NCI-H1092 treated with DMSO at 0.1 percent for 48 hours (cell line): ENCODE data around the gene IL1R2.

Source experiments
- DNase-seq: peaks from one replicate; lab custom pipeline; 2025; lab: John Stamatoyannopoulos, UW

Gene IL1R2, protein sequence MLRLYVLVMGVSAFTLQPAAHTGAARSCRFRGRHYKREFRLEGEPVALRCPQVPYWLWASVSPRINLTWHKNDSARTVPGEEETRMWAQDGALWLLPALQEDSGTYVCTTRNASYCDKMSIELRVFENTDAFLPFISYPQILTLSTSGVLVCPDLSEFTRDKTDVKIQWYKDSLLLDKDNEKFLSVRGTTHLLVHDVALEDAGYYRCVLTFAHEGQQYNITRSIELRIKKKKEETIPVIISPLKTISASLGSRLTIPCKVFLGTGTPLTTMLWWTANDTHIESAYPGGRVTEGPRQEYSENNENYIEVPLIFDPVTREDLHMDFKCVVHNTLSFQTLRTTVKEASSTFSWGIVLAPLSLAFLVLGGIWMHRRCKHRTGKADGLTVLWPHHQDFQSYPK

DNA sequence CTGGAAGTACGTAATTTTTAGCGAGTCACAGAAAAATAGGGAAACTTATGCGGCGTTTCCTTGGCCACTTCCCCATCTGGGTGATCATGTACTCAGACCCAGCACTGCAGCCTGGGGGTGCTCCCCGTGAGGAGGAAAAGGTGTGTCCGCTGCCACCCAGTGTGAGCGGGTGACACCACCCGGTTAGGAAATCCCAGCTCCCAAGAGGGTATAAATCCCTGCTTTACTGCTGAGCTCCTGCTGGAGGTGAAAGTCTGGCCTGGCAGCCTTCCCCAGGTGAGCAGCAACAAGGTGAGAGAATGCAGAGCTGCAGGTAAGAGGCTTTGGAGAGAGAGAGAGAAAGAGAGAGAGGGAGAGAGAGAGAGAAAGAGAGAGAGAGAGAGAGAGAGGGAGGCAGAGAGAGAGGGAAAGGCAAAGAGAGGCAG lies at the start of gene IL1R2:
IL1R2 (plus strand) TSS at position 240 of the 425 bp plus-strand sequence. CDS start 16,616 bp downstream, outside the sequence.
- no peak for DNase-seq

DNA sequence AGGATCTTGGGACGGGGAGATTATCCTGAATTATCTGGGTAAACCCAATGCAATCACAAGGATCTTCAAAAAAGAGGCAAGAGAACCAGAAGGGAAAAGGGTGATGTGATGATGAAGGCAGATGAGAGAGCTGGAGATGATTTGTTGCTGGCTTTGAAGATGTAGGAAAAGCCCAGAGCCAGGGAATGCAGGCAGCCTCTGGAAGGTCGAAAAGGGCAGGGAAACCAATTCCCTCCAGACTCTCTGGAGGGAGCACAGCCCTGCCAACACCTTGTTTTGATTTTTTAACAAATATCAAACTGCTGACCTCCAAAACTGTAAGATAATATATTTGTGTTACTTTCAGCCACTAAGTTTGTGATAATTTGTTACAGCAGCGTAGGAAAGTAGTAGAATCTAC lies 48.9 kb upstream of the IL1R2 start:
- no peak for DNase-seq

GRCh38 chr2:101946372-101947039 lies 45.3 kb upstream of the IL1R2 start:
- no peak for DNase-seq

DNA sequence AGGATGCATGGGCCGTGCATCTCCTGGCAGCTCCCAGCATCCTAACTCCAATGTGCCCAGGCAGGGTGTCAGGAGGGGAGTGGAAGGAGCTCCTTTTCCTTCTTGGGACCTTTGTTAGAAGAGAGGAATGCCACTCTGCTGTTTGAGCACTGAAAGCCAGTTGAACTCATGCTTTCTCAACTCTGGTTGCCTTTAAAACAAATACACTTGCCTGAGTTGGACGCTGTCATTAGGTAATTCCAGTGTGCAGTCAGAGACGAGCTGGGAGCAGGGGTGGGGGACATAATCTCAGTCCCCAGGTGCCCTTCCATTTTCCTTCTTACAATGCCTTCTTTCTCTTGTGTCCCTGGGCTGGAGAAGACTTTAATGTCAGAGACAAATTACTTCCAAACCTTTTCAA lies 44.4 kb upstream of the IL1R2 start:
- no peak for DNase-seq

- DNase-seq, result no peak
Measured at GRCh38 chr2:101948625-101949155, 43.1 kb upstream of the IL1R2 start.

GRCh38 chr2:101949304-101949703 lies 42.5 kb upstream of the IL1R2 start:
- no peak for DNase-seq

- no peak for DNase-seq
Measured at GRCh38 chr2:101951296-101951695, 40.5 kb upstream of the IL1R2 start.

DNA sequence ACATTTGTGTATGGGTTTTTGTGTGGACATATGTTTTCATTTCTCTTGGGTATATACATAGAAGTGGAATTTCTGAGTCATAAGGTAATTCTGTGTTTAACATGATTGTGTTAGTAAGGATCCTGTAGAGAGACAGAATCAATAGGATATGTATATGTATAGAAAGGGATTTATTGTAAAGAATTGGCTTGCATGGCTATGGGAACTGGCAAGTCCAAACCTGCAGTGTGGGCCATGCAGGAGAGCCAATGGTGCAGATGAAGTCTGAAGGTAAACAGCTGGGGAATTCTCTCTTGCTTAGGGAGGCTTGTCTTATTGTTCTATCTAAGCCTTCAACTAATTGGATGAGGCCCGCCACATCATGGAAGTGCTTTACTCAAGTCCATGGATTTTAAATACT lies 39.2 kb upstream of the IL1R2 start:
- no peak for DNase-seq

DNA sequence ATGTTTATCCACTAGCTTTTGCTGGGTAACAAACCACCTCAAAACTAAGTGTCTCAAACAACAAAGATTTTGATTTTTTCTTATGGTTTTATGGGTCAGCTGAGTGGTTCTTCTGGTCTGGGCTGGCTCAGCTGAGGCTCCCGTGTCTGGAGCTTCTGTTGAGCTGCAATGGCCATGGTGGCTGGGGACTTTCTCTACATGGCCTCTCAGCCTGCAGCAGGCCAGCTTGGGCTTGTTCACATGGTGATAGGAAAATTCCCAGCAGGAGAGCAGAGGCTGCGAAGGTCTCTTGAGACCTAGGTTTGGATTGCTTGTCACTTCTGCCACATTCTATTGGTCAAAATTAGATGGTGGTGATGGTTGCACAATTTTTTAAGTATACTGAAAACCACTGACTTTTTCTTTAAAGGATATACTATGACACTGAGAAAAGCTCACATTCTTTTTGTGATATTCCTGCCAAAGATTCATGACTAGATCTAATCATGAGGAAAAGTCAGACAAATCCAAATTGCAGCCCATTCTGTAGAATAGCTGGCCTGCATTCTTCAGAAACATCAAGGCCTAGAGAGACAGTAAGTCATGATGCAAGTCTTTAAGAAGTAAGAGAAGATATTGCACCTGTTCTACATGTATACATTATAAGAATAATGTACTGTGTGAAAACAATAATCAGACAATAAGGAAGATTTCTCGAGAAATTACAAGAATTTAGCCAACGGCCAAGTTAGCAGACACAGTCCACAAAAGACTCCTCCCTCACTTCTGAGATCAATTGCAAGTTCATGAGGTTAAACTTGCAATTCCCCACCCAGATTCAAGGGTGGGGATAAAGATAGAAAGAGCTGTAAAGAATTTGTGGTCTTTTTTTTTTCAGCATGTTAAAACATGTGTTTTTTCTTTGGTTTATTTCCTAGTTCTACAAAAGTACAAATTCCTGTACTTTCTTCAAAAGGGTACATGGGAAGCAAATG lies 35.0 kb upstream of the IL1R2 start:
- no peak for DNase-seq

- no peak for DNase-seq
Measured at GRCh38 chr2:101958061-101958460, 33.7 kb upstream of the IL1R2 start.

- no peak for DNase-seq
Measured at GRCh38 chr2:101960819-101961337, 30.9 kb upstream of the IL1R2 start.

DNA sequence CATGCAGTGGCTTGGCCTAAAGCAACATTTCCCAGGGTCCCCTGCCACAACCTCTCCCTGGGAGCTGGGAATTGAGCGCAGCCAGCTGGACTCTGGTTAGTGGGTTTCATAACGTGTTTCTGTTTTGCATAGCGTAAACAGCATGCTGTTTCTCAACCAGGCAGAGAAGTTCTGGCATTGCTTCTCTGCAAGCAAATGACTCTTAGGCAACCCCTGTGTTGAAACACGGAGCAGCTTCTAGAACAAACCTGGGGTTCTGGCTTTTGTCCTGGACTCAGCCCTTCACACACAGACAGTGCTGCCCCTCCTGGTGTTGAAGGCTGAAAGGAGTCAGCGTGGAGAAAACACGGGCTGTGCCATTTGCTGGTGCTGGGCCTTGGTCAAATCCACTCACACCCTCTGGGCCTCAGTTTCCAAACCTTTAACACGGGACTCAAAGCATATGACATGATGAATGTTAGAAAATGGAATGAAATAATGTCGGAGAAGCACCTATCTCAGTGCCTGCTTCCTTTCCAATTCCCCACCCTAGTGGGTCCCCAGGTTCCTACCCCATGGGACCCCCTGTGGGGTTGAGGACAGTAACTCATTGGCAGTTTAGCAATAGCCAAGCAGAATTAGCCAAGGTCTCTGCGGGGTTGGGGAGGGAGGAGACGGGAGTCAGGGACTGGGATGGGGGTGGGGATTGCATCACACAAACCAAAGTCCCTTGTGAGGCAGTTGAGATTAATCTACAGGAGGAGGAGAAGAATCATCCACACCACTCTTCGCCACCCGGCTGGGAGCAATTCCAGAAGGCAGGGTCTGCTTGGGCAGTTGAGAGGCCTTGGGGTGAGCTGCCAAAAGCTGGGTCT lies 30.2 kb upstream of the IL1R2 start:
- no peak for DNase-seq

GRCh38 chr2:101962309-101962708 lies 29.5 kb upstream of the IL1R2 start:
- DNase-seq, result no peak

DNA sequence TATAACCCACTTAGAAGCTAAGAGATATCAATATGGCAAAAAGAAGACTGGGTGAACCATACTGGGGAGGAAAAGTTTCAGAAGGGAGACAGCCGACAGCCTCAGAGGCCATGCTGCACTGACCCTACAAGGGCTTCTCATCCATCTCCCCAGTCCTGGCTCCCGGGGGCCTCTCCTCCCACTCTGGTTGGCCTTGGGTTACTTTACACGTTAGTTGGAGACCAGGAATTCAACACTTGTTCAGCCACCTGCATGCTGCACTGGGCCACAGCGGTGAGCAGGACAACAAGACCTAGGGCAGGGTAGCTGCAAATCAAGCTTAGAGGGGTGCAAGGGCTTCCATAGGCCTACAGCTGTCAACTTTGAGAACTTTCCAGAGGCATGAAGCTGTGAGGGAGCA lies 28.6 kb upstream of the IL1R2 start:
- DNase-seq, result no peak

GRCh38 chr2:101967826-101968513 lies 23.8 kb upstream of the IL1R2 start:
- peak; percentile 54 for DNase-seq

DNA sequence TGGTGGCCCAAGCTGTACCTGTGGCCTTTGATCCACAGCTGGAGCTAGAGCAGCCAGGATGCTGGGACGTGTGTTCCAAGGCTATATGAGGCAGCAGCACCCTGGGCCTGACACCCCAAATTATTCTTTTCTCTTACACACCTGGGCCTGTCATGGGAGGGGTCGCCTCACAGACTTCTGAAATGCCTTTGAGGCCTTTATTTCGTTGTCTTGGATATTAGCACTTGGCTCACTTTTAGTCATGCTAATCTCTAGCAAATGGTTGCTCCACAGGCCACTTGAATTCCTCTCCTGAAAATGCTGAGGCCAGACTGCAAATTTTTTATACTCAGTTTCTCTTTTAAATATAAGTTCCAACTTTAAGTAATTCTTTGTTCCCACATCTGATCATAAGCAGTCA lies 22.0 kb upstream of the IL1R2 start:
- no peak for DNase-seq

GRCh38 chr2:101970901-101971300 lies 20.9 kb upstream of the IL1R2 start:
- DNase-seq, result no peak

DNA sequence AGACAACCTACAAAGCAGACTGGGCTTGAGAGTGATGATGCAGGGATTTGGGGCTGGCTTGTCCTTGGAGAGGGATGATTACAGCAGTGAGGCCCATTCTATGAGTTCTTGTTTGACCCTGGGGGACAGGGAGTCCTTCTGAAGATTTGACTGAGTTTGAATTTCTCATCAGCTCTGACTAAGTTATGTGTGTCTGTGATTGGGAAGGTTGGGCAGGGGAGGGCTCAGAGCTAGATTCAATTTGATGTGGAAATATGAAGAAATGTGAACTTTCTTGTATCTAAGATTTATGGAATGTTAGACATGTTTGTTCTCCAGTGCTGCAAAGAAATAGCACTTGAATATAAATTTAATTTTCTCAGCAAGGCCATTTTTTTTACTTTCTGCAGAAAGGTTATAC lies 19.9 kb upstream of the IL1R2 start:
- no peak for DNase-seq

GRCh38 chr2:101972621-101973434 lies 18.9 kb upstream of the IL1R2 start:
- no peak for DNase-seq
